Measurements from ENCODE around the gene TRAPPC12. TPM values are rescaled to one million over a fixed set of nuclear protein-coding genes. Genes with fewer than 3 reads are reported as not detected.

Gene TRAPPC12
- total RNA-seq, 1 experiment from 2014 or later, result 69.1 TPM

DNA sequence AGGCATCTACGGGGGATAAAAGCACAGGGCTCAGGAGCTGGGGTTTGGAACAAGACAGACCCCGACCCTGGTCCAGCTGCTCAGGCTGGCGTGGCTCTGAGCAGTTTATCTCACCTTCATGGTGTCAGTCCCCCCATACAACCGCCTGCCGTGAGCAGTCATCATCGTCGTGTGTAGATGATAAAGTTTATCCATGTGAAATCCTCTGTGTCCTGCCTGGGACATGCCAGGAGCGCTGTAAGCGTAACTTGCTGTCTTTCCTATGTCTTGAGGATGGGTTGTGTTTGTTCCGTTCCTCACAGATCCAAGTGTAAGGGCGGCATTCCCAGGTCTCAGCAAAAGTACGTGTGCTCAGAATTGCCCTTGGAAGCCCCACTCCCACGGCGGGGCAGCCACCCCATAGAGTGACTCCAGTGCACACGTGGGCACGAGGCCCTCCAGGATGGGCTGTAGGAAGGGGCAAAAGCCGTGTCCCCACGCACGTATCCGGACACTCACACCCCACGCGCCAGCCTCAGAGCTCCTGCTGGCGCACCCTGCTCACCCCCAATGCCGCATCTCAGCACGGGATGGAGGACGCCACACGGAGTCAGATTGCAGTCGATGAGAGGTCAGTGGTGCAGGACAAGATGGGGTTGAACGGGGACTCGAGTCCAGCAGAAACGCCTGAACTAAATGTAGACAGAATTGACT is 88.9 kb downstream of the TRAPPC12 start:
- Histone ChIP-seq H3K9me2 (replicated peaks; ENCODE audit: insufficient read depth, low read length) (no peaks in the 10 kb centered on the region), H3K9ac (ENCODE audit: low read length) (no peak overlapping the region), H3K36me3 (ENCODE audit: insufficient read depth, low read length) (peaks cover 3% of the 10 kb centered on the region; the same call in 1 of the 2 replicates)

DNA sequence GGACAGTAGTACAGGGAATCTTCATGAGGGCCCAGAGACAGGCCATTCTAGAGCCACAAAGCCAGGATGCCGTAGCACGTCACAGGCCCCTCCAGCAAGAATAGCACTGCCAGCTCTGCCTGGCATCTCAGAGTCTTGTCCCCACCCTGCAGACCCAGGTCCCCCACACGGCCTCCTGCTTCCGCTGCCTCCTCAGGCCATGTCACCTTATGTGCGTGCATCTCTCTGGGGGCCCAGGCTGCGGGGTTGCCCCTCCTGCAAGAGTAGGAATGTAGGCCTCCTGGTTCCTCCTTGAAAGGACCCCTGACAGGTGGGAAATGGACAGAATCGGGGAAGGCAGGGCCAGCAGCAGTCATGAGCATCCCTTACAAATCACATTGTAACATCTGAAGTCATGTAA is 90.0 kb downstream of the TRAPPC12 start:
- no peak overlapping the region for H3K9ac ChIP-seq (ENCODE audit: low read length)

More for the DNA sequence above, 88.9 kb downstream of the TRAPPC12 start:
- no peak for DNase-seq
- no peak overlapping the region for H3K4me2 ChIP-seq (ENCODE audit: low read depth, low read length, poor library complexity, severe bottlenecking)
- no peaks in the 10 kb centered on the region for H3K9me3 ChIP-seq (ENCODE audit: low read length)
- no peak overlapping the region for H3K4me3 ChIP-seq (ENCODE audit: low read length)
- no peaks in the 10 kb centered on the region for H4K20me1 ChIP-seq (ENCODE audit: insufficient read depth, low read depth, low read length)
- H3K79me2 ChIP-seq (ENCODE audit: low read length), result no peaks in the 10 kb centered on the region
- no peaks in the 10 kb centered on the region for H3K27me3 ChIP-seq (ENCODE audit: low read length)
- no peaks in the 10 kb centered on the region for H3K4me1 ChIP-seq (ENCODE audit: low read length)
- H3K27ac ChIP-seq (ENCODE audit: low read length), result no peak overlapping the region
- no peak overlapping the region for H2AFZ ChIP-seq (ENCODE audit: low read length)

DNA sequence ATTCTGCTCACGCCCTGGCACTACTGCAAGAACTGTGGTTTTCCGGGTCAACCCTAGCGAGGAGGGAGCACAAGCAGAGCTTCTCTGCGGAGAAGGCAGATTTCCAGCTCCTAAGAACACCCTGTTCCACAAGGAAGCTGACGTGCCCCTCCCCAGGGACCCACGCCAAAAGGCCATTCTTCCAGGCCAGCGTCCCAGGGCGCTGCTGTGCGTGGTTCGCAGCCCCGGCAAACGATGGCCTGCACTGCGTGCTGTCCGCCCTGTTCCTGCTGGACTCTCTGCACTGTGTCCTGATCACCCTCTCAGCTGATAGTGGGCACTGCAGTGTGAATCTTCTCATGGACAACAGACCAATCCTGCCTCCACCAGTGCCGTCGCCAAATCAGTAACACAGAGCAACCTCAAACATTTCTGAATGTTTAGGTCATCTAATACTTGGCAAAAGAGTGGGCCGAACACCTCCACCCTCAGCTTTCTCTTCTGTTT is 90.7 kb downstream of the TRAPPC12 start:
- H2AFZ ChIP-seq (ENCODE audit: low read length), result no peak overlapping the region
- H3K4me1 ChIP-seq (ENCODE audit: low read length), result no peaks in the 10 kb centered on the region
- no peaks in the 10 kb centered on the region for H3K9me2 ChIP-seq (replicated peaks; ENCODE audit: insufficient read depth, low read length)
- H3K27me3 ChIP-seq (ENCODE audit: low read length), result no peaks in the 10 kb centered on the region
- H3K27ac ChIP-seq (ENCODE audit: low read length), result no peak overlapping the region
- H3K9ac ChIP-seq (ENCODE audit: low read length), result no peak overlapping the region
- H3K36me3 ChIP-seq (ENCODE audit: insufficient read depth, low read length), result peaks cover 3% of the 10 kb centered on the region; the same call in 1 of the 2 replicates
- no peaks in the 10 kb centered on the region for H3K79me2 ChIP-seq (ENCODE audit: low read length)
- no peaks in the 10 kb centered on the region for H4K20me1 ChIP-seq (ENCODE audit: insufficient read depth, low read depth, low read length)
- DNase-seq, result no peak
- no peak overlapping the region for H3K4me3 ChIP-seq (ENCODE audit: low read length)
- H3K4me2 ChIP-seq (ENCODE audit: low read depth, low read length, poor library complexity, severe bottlenecking), result no peak overlapping the region
- no peaks in the 10 kb centered on the region for H3K9me3 ChIP-seq (ENCODE audit: low read length)

More for the DNA sequence above, 90.0 kb downstream of the TRAPPC12 start:
- Histone ChIP-seq H3K9me2 (replicated peaks; ENCODE audit: insufficient read depth, low read length) (no peaks in the 10 kb centered on the region), H3K4me3 (ENCODE audit: low read length) (no peak overlapping the region), H3K4me2 (ENCODE audit: low read depth, low read length, poor library complexity, severe bottlenecking) (no peak overlapping the region), H3K27me3 (ENCODE audit: low read length) (no peaks in the 10 kb centered on the region), H3K9me3 (ENCODE audit: low read length) (no peaks in the 10 kb centered on the region), H2AFZ (ENCODE audit: low read length) (no peak overlapping the region), H3K36me3 (ENCODE audit: insufficient read depth, low read length) (peaks cover 3% of the 10 kb centered on the region; the same call in 1 of the 2 replicates), H3K27ac (ENCODE audit: low read length) (no peak overlapping the region), H3K4me1 (ENCODE audit: low read length) (no peaks in the 10 kb centered on the region), H4K20me1 (ENCODE audit: insufficient read depth, low read depth, low read length) (no peaks in the 10 kb centered on the region), H3K79me2 (ENCODE audit: low read length) (no peaks in the 10 kb centered on the region)
- no peak for DNase-seq

DNA sequence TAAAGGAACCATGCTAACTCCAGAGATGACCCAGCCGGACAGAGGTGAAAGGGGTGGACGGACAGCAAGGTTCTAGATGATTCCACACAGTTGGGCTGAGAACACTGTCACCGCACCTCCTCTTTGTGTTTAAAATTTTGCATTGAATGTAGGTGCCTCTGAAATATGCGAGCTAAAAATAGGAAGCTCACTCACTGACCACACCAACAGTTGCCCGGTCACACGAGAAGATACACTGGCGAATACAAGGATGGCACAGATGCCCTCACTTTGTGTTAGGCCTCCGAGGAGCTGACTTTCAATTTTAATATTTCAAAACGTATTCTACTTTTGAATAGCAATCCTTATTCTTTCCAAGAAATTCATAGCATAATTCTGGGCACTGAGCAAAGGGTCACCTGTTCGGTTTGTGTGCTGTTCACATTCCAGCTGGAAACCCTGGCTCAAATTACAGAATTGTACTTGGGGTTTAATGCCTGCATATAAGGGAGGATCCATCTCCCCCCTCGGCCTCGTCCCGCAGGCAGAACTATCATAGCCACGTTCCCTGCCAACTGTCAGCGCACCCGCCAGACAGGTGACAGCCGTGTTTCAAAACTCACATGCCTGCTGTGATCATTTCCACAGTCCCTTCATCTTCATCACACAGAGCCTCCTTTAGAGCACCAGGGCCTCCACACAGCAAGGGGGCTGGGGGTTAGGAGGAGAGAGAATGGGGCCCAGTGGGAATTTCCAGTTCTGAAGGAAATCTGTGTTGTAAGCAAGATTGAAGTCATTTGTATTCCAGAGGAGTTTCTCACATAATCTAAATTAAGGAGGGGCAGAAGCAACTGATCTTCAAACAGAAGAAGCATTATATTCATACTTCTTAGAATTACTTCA is 91.6 kb downstream of the TRAPPC12 start:
- Histone ChIP-seq H2AFZ (ENCODE audit: low read length) (no peak overlapping the region), H3K4me2 (ENCODE audit: low read depth, low read length, poor library complexity, severe bottlenecking) (no peak overlapping the region), H3K4me3 (ENCODE audit: low read length) (no peak overlapping the region), H3K9ac (ENCODE audit: low read length) (no peak overlapping the region), H3K27me3 (ENCODE audit: low read length) (no peaks in the 10 kb centered on the region), H3K9me2 (replicated peaks; ENCODE audit: insufficient read depth, low read length) (no peaks in the 10 kb centered on the region), H3K9me3 (ENCODE audit: low read length) (no peaks in the 10 kb centered on the region), H3K27ac (ENCODE audit: low read length) (no peak overlapping the region), H4K20me1 (ENCODE audit: insufficient read depth, low read depth, low read length) (no peaks in the 10 kb centered on the region), H3K79me2 (ENCODE audit: low read length) (no peaks in the 10 kb centered on the region), H3K36me3 (ENCODE audit: insufficient read depth, low read length) (peaks cover 3% of the 10 kb centered on the region), H3K4me1 (ENCODE audit: low read length) (no peaks in the 10 kb centered on the region)
- no peak for DNase-seq

DNA sequence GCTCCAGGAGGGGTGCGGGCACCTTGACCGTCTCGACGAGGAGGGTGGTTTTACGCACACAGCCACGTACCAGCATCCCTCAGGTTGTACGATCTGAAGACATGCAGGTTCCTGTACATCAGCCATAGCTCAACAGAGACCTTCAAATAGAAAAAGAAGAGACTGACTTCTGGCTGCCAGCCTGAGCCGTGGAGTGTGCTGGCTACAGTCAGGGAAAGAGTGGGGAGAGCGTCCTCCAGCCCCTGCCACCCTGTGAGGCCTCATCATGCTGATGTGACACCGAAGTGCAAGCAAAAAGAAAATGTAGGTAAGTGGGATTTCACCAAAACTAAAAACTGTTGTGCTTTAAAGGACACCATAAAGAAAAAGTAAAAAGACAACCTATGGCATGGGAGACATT is 92.8 kb downstream of the TRAPPC12 start:
- no peaks in the 10 kb centered on the region for H3K4me1 ChIP-seq (ENCODE audit: low read length)
- H3K4me3 ChIP-seq (ENCODE audit: low read length), result no peak overlapping the region
- H3K9me3 ChIP-seq (ENCODE audit: low read length), result no peaks in the 10 kb centered on the region
- no peaks in the 10 kb centered on the region; the same call in none of the 2 replicates for H3K36me3 ChIP-seq (ENCODE audit: insufficient read depth, low read length)
- H2AFZ ChIP-seq (ENCODE audit: low read length), result no peak overlapping the region
- H3K79me2 ChIP-seq (ENCODE audit: low read length), result no peaks in the 10 kb centered on the region
- no peak overlapping the region for H3K9ac ChIP-seq (ENCODE audit: low read length)
- DNase-seq, result no peak
- no peak overlapping the region for H3K4me2 ChIP-seq (ENCODE audit: low read depth, low read length, poor library complexity, severe bottlenecking)
- no peaks in the 10 kb centered on the region for H4K20me1 ChIP-seq (ENCODE audit: insufficient read depth, low read depth, low read length)
- H3K9me2 ChIP-seq (replicated peaks; ENCODE audit: insufficient read depth, low read length), result no peaks in the 10 kb centered on the region
- no peak overlapping the region for H3K27ac ChIP-seq (ENCODE audit: low read length)
- H3K27me3 ChIP-seq (ENCODE audit: low read length), result no peaks in the 10 kb centered on the region

DNA sequence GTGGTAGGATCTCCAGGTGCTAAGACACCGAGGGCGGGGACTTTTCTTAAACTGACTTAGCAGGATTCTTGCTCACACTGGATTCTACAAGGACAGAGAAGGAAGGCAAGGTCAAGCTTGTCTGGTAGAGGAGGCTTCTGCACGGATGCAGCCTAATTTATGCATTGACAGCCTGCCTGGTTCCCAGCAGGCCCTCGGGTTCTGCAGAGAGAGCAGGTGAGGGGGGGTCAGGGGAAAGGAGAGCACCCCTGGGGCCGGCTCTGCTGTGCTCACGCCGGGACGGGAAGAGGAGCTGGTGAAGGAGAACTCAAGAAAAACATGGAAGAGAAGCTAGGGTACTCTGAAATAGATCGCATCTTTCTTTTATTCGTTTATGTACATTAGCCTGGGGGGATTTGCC is 93.5 kb downstream of the TRAPPC12 start:
- Histone ChIP-seq H3K9me3 (ENCODE audit: low read length) (no peaks in the 10 kb centered on the region), H3K36me3 (ENCODE audit: insufficient read depth, low read length) (peaks cover 5% of the 10 kb centered on the region), H3K27me3 (ENCODE audit: low read length) (no peaks in the 10 kb centered on the region), H3K4me2 (ENCODE audit: low read depth, low read length, poor library complexity, severe bottlenecking) (no peak overlapping the region), H3K4me3 (ENCODE audit: low read length) (no peak overlapping the region), H3K9ac (ENCODE audit: low read length) (no peak overlapping the region), H3K79me2 (ENCODE audit: low read length) (no peaks in the 10 kb centered on the region), H3K27ac (ENCODE audit: low read length) (no peak overlapping the region), H3K4me1 (ENCODE audit: low read length) (no peaks in the 10 kb centered on the region), H3K9me2 (replicated peaks; ENCODE audit: insufficient read depth, low read length) (no peaks in the 10 kb centered on the region), H4K20me1 (ENCODE audit: insufficient read depth, low read depth, low read length) (no peaks in the 10 kb centered on the region), H2AFZ (ENCODE audit: low read length) (no peak overlapping the region)
- DNase-seq, result no peak

DNA sequence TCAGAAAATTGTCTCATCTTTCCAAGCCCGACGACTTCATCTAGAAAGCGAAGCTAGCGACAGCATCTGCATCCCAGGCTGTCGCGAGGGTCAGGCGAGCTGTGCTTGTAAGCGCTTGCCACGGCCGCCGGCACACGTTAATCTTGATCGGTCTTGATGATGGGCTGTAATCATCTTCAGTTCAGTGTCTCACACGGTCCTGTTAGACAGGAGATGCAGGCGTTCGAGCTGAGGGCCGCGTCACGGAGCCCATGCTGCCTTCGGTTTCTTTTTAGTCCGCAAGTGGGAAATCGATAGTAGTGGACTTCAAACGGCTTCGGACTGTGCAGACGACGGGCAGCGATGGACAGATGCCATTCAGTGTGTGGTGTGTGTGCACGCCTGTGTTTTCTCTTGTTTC is 96.3 kb downstream of the TRAPPC12 start:
- no peak overlapping the region for H3K9ac ChIP-seq (ENCODE audit: low read length)
- H3K4me2 ChIP-seq (ENCODE audit: low read depth, low read length, poor library complexity, severe bottlenecking), result no peak overlapping the region

DNA sequence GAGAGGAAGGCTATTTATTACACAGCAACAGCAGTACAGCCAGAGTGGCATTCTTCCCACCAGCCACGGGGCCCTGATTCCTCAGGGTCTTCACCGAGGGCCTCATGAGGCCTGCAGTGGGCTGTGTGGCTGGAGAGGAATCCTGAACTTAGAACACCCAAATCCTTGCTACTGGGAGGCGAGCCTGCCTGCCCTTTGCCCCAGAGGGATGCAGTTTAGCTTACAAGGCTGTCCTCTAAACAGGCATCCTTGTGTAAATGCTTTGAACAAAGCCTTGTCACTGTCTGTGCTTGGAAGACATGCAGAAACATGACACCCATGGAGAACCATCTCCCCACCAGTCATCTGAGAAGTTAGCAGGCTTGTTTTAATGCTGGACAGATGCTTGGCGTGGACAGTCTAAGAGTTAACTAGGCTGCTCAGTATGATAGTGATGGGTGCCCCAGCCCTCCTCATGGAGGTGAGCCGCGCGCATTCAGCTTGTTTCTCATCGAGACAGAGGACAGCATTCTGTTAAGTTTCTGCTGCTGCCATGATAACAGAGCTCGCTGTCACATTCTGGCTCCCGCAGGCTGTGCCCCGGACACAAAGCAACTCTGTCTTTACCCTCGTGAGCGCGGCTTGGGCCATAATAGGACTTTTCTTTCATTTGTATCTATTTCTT is 97.0 kb downstream of the TRAPPC12 start:
- H3K36me3 ChIP-seq (ENCODE audit: insufficient read depth, low read length), result peaks cover 5% of the 10 kb centered on the region; the same call in 1 of the 2 replicates
- no peaks in the 10 kb centered on the region for H3K79me2 ChIP-seq (ENCODE audit: low read length)
- H3K9me3 ChIP-seq (ENCODE audit: low read length), result no peaks in the 10 kb centered on the region
- no peaks in the 10 kb centered on the region for H4K20me1 ChIP-seq (ENCODE audit: insufficient read depth, low read depth, low read length)
- H3K9me2 ChIP-seq (replicated peaks; ENCODE audit: insufficient read depth, low read length), result no peaks in the 10 kb centered on the region
- H3K27me3 ChIP-seq (ENCODE audit: low read length), result no peaks in the 10 kb centered on the region
- no peak overlapping the region for H2AFZ ChIP-seq (ENCODE audit: low read length)
- no peak overlapping the region for H3K4me2 ChIP-seq (ENCODE audit: low read depth, low read length, poor library complexity, severe bottlenecking)
- no peak overlapping the region for H3K27ac ChIP-seq (ENCODE audit: low read length)
- no peak overlapping the region for H3K9ac ChIP-seq (ENCODE audit: low read length)
- DNase-seq, result no peak
- no peak overlapping the region for H3K4me3 ChIP-seq (ENCODE audit: low read length)
- H3K4me1 ChIP-seq (ENCODE audit: low read length), result peaks cover 11% of the 10 kb centered on the region

More for the DNA sequence above, 96.3 kb downstream of the TRAPPC12 start:
- Histone ChIP-seq H3K9me2 (replicated peaks; ENCODE audit: insufficient read depth, low read length) (no peaks in the 10 kb centered on the region), H3K4me3 (ENCODE audit: low read length) (no peak overlapping the region), H3K4me1 (ENCODE audit: low read length) (peaks cover 11% of the 10 kb centered on the region), H3K36me3 (ENCODE audit: insufficient read depth, low read length) (peaks cover 5% of the 10 kb centered on the region; the same call in 1 of the 2 replicates), H2AFZ (ENCODE audit: low read length) (no peak overlapping the region), H3K79me2 (ENCODE audit: low read length) (no peaks in the 10 kb centered on the region), H3K27me3 (ENCODE audit: low read length) (no peaks in the 10 kb centered on the region), H3K9me3 (ENCODE audit: low read length) (no peaks in the 10 kb centered on the region), H3K27ac (ENCODE audit: low read length) (no peak overlapping the region), H4K20me1 (ENCODE audit: insufficient read depth, low read depth, low read length) (no peaks in the 10 kb centered on the region)
- no peak for DNase-seq

Data from Karpas-422 (cell line).